ENCODE results near the gene ATXN1L. TPM values are rescaled to one million over a fixed set of nuclear protein-coding genes. Genes with fewer than 3 reads are reported as not detected.

Gene ATXN1L
- polyA plus RNA-seq, 4 donors: 4.3 to 21.3 (median 7.7) TPM

DNA sequence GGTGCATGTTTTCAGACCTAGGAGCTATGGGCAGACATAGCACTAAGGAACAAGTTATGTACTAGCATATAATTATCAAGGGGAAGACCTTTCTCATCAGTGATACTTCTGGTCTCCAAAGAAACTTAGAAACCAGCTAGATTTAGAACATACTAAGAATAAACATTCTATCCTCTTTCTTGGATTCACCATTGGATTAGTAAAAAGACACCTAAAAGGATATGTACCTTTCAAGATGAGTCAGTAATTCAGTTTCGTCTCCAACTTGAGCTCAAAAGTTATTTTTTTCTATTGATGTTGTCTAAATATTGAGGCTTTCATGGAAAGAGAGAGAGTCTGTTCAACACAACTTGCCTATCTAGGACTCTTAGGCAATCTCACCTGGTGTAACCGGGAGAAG is 25.0 kb downstream of the ATXN1L start:
- Histone ChIP-seq H3K9me3 (ENCODE audit: control insufficient read depth in 2 of 2, insufficient read depth in 1 of 2, low read depth in 1 of 2, low read length in 1 of 2) (no peaks in the 10 kb centered on the region), H3K4me3 (ENCODE audit: low read depth in 1 of 3, low read length in 3 of 3) (no peak overlapping the region), H3K36me3 (ENCODE audit: control insufficient read depth in 3 of 3, insufficient read depth in 2 of 3, low read depth in 1 of 3, low read length in 3 of 3) (peaks cover 0 to 32% (median 2%) of the 10 kb centered on the region in 3 donors), H3K4me1 (ENCODE audit: control insufficient read depth in 3 of 3, insufficient read depth in 2 of 3, low read depth in 1 of 3, low read length in 2 of 3) (no peaks in the 10 kb centered on the region), H3K27ac (ENCODE audit: low read depth in 1 of 3, low read length in 2 of 3) (no peak overlapping the region), H3K27me3 (ENCODE audit: control insufficient read depth in 3 of 3, insufficient read depth in 3 of 3, low read length in 3 of 3) (no peaks in the 10 kb centered on the region)
- no peak for FAIRE-seq
- WGBS, 3 donors: 85 to 91% (median 89%) methylated on average over 2 of the region's 2 CpGs
- no peak for DNase-seq

DNA sequence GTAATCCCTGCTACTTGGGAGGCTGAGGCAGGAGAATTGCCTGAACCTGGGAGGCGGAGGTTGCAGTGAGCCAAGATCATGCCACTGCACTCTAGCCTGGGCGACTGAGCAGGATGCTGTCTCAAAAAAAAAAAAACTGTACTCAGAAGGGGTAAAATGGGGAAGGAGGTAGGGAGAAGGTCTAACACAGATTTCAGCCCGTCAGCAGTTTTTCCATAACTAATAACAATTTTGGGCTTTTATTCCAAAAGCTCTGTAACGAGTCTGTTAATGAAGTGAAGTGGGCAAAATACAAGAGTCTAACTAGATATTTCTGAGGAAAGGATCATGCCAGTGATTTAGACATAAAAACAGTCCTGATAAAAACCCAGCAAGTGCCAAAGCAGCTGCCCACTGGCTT is 27.4 kb downstream of the ATXN1L start:
- H3K27me3 ChIP-seq (ENCODE audit: control insufficient read depth in 3 of 3, insufficient read depth in 3 of 3, low read length in 3 of 3): no peaks in the 10 kb centered on the region
- H3K27ac ChIP-seq (ENCODE audit: low read depth in 1 of 3, low read length in 2 of 3): no peak overlapping the region
- no peak for DNase-seq
- no peak for FAIRE-seq
- 85 to 98% (median 96%) methylated on average over 4 of the region's 4 CpGs for WGBS, 3 donors
- no peak overlapping the region for H3K4me3 ChIP-seq (ENCODE audit: low read depth in 1 of 3, low read length in 3 of 3)
- no peaks in the 10 kb centered on the region for H3K4me1 ChIP-seq (ENCODE audit: control insufficient read depth in 3 of 3, insufficient read depth in 2 of 3, low read depth in 1 of 3, low read length in 2 of 3)
- H3K36me3 ChIP-seq (ENCODE audit: control insufficient read depth in 3 of 3, insufficient read depth in 2 of 3, low read depth in 1 of 3, low read length in 3 of 3): peaks cover 0 to 43% (median 2%) of the 10 kb centered on the region in 3 donors
- no peaks in the 10 kb centered on the region for H3K9me3 ChIP-seq (ENCODE audit: control insufficient read depth in 2 of 2, insufficient read depth in 1 of 2, low read depth in 1 of 2, low read length in 1 of 2)

DNA sequence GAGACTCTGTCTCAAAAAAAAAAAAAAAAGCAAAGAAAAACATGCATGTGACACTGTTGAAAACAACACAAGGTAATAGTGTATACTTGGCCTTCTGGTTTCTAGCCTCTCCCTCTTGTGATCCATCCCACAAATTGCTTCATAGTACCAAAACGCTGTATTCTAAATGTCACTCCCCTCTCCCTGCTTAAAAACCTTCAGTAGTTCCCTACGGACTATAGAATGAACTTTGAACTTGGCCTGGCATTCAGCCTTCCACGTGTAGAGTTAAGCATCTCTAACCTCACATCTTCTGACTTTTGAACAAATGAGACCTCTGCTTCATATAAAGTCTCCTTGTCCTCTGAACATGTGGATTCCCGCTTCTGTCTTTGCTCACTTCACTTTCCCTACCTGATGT is 33.1 kb downstream of the ATXN1L start:
- Histone ChIP-seq H3K4me1 (ENCODE audit: control insufficient read depth in 3 of 3, insufficient read depth in 2 of 3, low read depth in 1 of 3, low read length in 2 of 3) (peaks cover 0 to 4% (median 3%) of the 10 kb centered on the region in 3 donors), H3K4me3 (ENCODE audit: low read depth in 1 of 3, low read length in 3 of 3) (no peak overlapping the region), H3K36me3 (ENCODE audit: control insufficient read depth in 3 of 3, insufficient read depth in 2 of 3, low read depth in 1 of 3, low read length in 3 of 3) (peaks cover 0 to 44% (median 3%) of the 10 kb centered on the region in 3 donors), H3K9me3 (ENCODE audit: control insufficient read depth in 2 of 2, insufficient read depth in 1 of 2, low read depth in 1 of 2, low read length in 1 of 2) (no peaks in the 10 kb centered on the region), H3K27ac (ENCODE audit: low read depth in 1 of 3, low read length in 2 of 3) (no peak overlapping the region), H3K27me3 (ENCODE audit: control insufficient read depth in 3 of 3, insufficient read depth in 3 of 3, low read length in 3 of 3) (no peaks in the 10 kb centered on the region)
- no peak for FAIRE-seq
- DNase-seq: no peak
- WGBS, 3 donors: 38 to 54% (median 43%) methylated on average over 4 of the region's 4 CpGs

DNA sequence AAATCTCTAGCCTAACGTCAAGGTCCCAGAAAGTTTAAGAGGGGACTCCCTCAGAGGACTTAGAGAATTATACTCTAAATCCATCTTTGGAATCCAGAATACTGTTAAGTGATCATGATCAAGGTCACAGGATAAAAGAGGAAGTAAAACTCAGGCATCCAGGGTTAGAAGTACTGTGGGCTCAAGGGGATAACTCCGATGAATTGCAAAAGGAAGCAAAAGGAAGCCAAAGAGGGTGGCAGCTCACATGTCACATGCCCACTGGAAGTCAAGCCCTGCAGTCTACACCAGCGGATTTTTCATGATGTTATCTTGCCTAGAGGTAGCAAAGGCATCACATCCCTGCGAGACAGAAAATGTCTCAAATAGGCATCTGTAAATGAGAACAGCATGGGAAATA is 34.4 kb downstream of the ATXN1L start:
- no peak for DNase-seq
- peaks cover 0 to 4% (median 3%) of the 10 kb centered on the region in 3 donors for H3K4me1 ChIP-seq (ENCODE audit: control insufficient read depth in 3 of 3, insufficient read depth in 2 of 3, low read depth in 1 of 3, low read length in 2 of 3)
- H3K4me3 ChIP-seq (ENCODE audit: low read depth in 1 of 3, low read length in 3 of 3): no peak overlapping the region
- peaks cover 0 to 34% (median 3%) of the 10 kb centered on the region in 3 donors for H3K36me3 ChIP-seq (ENCODE audit: control insufficient read depth in 3 of 3, insufficient read depth in 2 of 3, low read depth in 1 of 3, low read length in 3 of 3)
- H3K27ac ChIP-seq (ENCODE audit: low read depth in 1 of 3, low read length in 2 of 3): no peak overlapping the region
- FAIRE-seq: no peak
- 79 to 88% (median 80%) methylated on average over 4 of the region's 4 CpGs for WGBS, 3 donors
- no peaks in the 10 kb centered on the region for H3K27me3 ChIP-seq (ENCODE audit: control insufficient read depth in 3 of 3, insufficient read depth in 3 of 3, low read length in 3 of 3)
- H3K9me3 ChIP-seq (ENCODE audit: control insufficient read depth in 2 of 2, insufficient read depth in 1 of 2, low read depth in 1 of 2, low read length in 1 of 2): no peaks in the 10 kb centered on the region

DNA sequence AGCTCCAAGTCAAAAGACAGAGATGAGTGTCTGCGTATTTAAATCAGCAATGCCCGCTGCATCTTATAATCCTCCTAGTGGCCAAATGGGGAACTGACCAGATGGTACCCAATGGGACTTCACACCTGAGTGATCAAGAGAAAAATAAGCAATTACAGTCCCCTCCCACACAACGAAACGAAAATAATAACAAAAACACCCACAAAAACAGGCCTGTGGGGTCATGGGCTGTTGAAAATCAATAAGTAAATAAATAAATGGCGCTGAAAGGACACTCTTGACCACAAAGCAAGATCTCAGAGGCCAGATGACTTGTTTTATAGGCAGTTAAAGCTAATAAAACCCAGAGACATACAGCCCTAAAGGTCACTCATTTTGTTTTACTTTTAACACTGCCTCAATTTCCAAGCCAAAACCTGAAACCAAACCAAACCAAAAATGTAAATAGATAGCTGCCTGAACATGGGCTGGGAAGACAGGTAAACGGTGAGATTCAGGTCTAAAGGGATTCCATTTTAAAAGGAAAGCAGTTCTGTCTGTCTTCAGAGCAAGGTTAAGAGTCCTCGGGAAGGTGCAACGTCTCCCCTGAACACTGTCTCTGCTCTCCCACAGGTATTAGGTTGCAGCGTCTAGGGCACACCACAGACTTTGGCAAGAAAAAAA is 36.9 kb downstream of the ATXN1L start:
- no peaks in the 10 kb centered on the region for H3K9me3 ChIP-seq (ENCODE audit: control insufficient read depth in 2 of 2, insufficient read depth in 1 of 2, low read depth in 1 of 2, low read length in 1 of 2)
- peak overlapping the region in 2 of 3 donors; percentile 70 to 96 for H3K4me3 ChIP-seq (ENCODE audit: low read depth in 1 of 3, low read length in 3 of 3)
- DNase-seq (peak; percentile 86 to 88), FAIRE-seq (no peak)
- WGBS, 3 donors: 2 to 4% (median 2%) methylated on average over 9 of the region's 9 CpGs
- H3K36me3 ChIP-seq (ENCODE audit: control insufficient read depth in 3 of 3, insufficient read depth in 2 of 3, low read depth in 1 of 3, low read length in 3 of 3): peaks cover 0 to 16% (median 3%) of the 10 kb centered on the region in 3 donors
- H3K27me3 ChIP-seq (ENCODE audit: control insufficient read depth in 3 of 3, insufficient read depth in 3 of 3, low read length in 3 of 3): no peaks in the 10 kb centered on the region
- peaks cover 0 to 4% (median 3%) of the 10 kb centered on the region in 3 donors for H3K4me1 ChIP-seq (ENCODE audit: control insufficient read depth in 3 of 3, insufficient read depth in 2 of 3, low read depth in 1 of 3, low read length in 2 of 3)
- peak overlapping the region; percentile 80 to 88 (median 84) for H3K27ac ChIP-seq (ENCODE audit: low read depth in 1 of 3, low read length in 2 of 3)

DNA sequence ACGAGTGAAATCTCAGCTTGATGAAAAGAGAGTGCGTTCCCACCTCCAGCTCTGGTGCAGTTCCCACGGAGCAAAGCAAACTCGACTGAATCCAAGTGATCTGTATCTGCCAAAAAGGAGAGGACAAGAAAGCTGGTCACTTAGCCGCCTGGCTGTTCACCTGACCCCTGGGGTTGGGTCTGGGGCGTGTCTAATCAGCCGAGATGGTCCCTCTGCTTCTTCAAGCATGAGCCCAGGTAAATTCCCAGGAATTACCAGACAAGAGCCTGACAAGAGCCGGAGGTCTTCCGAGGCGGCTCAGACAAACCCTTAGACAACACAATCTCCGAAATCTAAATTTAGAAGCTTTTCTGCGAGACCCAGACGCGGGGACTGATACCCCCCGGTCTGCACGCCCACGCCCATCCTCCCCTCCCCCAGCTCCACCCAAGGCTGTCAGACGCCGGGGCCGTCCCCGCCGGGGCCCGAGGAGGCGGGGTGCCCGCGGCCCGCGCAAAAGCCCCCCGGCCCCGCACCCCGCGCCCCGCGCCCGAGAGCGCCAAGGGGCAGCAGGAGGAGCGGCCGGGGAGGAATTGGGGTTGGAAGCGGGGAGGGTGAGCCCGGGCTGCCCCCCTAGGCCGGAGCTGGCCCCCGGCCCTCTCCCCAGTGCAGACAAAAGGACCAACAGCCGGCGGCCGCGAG is 37.5 kb downstream of the ATXN1L start:
- no peaks in the 10 kb centered on the region for H3K9me3 ChIP-seq (ENCODE audit: control insufficient read depth in 2 of 2, insufficient read depth in 1 of 2, low read depth in 1 of 2, low read length in 1 of 2)
- peaks cover 0 to 4% (median 3%) of the 10 kb centered on the region in 3 donors for H3K4me1 ChIP-seq (ENCODE audit: control insufficient read depth in 3 of 3, insufficient read depth in 2 of 3, low read depth in 1 of 3, low read length in 2 of 3)
- peak overlapping the region; percentile 80 to 88 (median 84) for H3K27ac ChIP-seq (ENCODE audit: low read depth in 1 of 3, low read length in 2 of 3)
- no peaks in the 10 kb centered on the region for H3K27me3 ChIP-seq (ENCODE audit: control insufficient read depth in 3 of 3, insufficient read depth in 3 of 3, low read length in 3 of 3)
- DNase-seq: peak; percentile 36 to 63
- peaks cover 0 to 11% (median 3%) of the 10 kb centered on the region in 3 donors for H3K36me3 ChIP-seq (ENCODE audit: control insufficient read depth in 3 of 3, insufficient read depth in 2 of 3, low read depth in 1 of 3, low read length in 3 of 3)
- H3K4me3 ChIP-seq (ENCODE audit: low read depth in 1 of 3, low read length in 3 of 3): peak overlapping the region; percentile 70 to 98 (median 96)
- WGBS, 3 donors: 0 to 1% (median 0%) methylated on average over 23 to 46 of the region's 46 CpGs
- no peak for FAIRE-seq

DNA sequence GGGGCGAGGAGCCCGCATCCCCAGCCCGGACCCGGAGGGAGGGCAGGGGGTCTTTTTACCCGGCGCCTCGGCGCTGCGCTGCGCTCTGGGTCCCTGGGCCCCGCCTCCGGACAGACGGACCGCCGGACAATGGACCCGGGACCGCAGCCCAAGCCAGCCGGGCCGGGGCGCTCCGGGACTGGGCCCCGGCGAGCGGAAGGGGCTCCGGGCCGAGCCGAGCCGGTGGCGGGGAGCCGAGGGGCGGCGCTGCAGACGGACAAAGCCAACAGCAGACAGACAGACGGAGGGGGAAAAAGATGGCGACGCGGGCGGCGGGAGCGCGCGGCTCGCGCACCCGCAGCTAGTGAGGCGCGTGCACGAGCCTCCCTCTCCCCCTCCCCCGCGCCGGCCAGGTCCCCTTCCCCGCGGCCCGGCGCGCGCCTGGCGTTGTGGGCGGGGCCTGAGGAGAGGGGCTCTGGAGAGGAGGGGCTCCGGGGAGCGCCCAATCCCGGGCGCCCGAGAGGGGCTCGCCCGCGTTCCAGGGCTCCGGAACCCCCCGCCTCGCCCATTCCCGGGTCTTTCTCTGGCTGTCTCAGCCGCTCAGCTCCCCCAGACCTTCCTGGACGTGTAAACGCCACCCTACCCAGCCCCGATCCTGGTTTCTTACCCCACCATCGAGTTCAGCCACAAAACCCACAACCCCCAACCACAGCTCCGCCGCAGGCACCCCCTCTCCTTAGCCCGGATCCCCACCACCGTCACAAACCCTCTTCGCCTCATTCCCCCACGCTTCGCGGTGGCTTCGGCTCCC is 38.3 kb downstream of the ATXN1L start, which contains the start of gene ZNF821:
TSS of gene ZNF821 (minus strand) at position 334 of the 790 bp plus-strand sequence. CDS start 4,236 bp downstream, outside the sequence.
- Histone ChIP-seq H3K27me3 (ENCODE audit: control insufficient read depth in 3 of 3, insufficient read depth in 3 of 3, low read length in 3 of 3) (no peaks in the 10 kb centered on the region), H3K36me3 (ENCODE audit: control insufficient read depth in 3 of 3, insufficient read depth in 2 of 3, low read depth in 1 of 3, low read length in 3 of 3) (peaks cover 0 to 6% (median 2%) of the 10 kb centered on the region in 3 donors), H3K4me1 (ENCODE audit: control insufficient read depth in 3 of 3, insufficient read depth in 2 of 3, low read depth in 1 of 3, low read length in 2 of 3) (peaks cover 0 to 4% (median 3%) of the 10 kb centered on the region in 3 donors), H3K9me3 (ENCODE audit: control insufficient read depth in 2 of 2, insufficient read depth in 1 of 2, low read depth in 1 of 2, low read length in 1 of 2) (no peaks in the 10 kb centered on the region), H3K4me3 (ENCODE audit: low read depth in 1 of 3, low read length in 3 of 3) (peak within 1 kb of the TSS; percentile 70 to 98 (median 96)), H3K27ac (ENCODE audit: low read depth in 1 of 3, low read length in 2 of 3) (peak within 1 kb of the TSS; percentile 80 to 94 (median 84))
- 0 to 1% (median 0%) methylated on average over 29 to 85 of the region's 85 CpGs for WGBS, 3 donors
- DNase-seq (peak; percentile 64 to 90), FAIRE-seq (no peak)

DNA sequence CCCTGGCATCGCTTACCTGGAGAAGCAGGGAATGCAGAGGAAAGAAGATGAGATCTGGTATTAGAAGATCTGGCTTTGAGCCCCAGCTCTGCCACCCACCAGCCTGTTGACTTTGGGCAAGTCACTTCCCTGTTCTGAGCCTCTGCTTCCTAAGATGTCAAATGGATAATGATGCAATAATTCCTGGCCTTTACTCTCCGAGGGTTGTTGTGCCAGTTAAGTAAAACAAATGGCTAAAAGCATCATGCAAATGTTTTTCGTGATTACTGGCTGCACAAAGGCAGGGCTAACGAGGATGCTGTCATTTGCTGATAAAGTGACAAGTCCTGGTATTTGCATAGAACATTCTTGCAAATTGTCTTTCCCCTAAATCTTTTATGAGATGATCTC is 39.5 kb downstream of the ATXN1L start:
- FAIRE-seq: no peak
- Histone ChIP-seq H3K27me3 (ENCODE audit: control insufficient read depth in 3 of 3, insufficient read depth in 3 of 3, low read length in 3 of 3) (no peaks in the 10 kb centered on the region), H3K36me3 (ENCODE audit: control insufficient read depth in 3 of 3, insufficient read depth in 2 of 3, low read depth in 1 of 3, low read length in 3 of 3) (peaks cover 0 to 5% (median 0%) of the 10 kb centered on the region in 3 donors), H3K27ac (ENCODE audit: low read depth in 1 of 3, low read length in 2 of 3) (no peak overlapping the region), H3K9me3 (ENCODE audit: control insufficient read depth in 2 of 2, insufficient read depth in 1 of 2, low read depth in 1 of 2, low read length in 1 of 2) (no peaks in the 10 kb centered on the region), H3K4me1 (ENCODE audit: control insufficient read depth in 3 of 3, insufficient read depth in 2 of 3, low read depth in 1 of 3, low read length in 2 of 3) (peaks cover 0 to 4% (median 3%) of the 10 kb centered on the region in 3 donors), H3K4me3 (ENCODE audit: low read depth in 1 of 3, low read length in 3 of 3) (no peak overlapping the region)
- WGBS, 3 donors: 37 to 50% (median 45%) methylated on average over 4 of the region's 4 CpGs
- peak in 1 of 2 donors; percentile 20 for DNase-seq
